ENCODE results near the gene DPY19L3.

The DPY19L3 gene

DNA sequence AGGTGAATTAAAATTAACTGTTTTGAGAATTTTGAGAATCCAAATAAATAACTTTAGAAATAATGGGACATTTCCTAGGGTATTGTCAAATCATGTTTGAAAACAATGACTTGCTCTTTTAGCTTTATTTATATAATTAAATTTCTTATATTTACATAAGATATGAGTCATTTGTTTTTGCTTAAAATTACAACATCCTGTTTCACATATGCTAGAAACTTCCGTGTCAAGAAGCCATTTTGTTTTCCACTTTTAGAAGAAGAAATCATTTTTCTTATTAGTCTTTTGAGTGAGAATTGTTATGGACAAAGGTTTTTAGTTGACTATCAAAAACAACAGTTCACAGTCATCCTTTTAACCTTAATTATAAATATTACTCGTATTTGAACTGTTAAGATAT, 48.2 kb downstream of the DPY19L3 start:
- TF ChIP-seq RAD21 (IDR thresholded peaks at IDR 0.05; ENCODE audit: low read depth) (no peak), YY1 (IDR thresholded peaks at IDR 0.05; ENCODE audit: low read depth) (no peak), CEBPB (IDR thresholded peaks at IDR 0.05) (no peak), FOXM1 (IDR thresholded peaks at IDR 0.05; ENCODE audit: borderline replicate concordance, low read depth) (no peak), TCF12 (IDR thresholded peaks at IDR 0.05; ENCODE audit: low read depth) (no peak), EGR1 (IDR thresholded peaks at IDR 0.05) (no peak), ZBTB7A (IDR thresholded peaks at IDR 0.05; ENCODE audit: low read depth) (no peak), TAF1 (IDR thresholded peaks at IDR 0.05; ENCODE audit: low read depth) (no peak), TEAD4 (IDR thresholded peaks at IDR 0.05) (no peak), NFIC (IDR thresholded peaks at IDR 0.05) (no peak), EP300 (IDR thresholded peaks at IDR 0.05; ENCODE audit: borderline replicate concordance) (no peak), CREB1 (IDR thresholded peaks at IDR 0.05; ENCODE audit: low read depth) (no peak), REST (IDR thresholded peaks at IDR 0.05; ENCODE audit: low read depth) (no peak)
- TF ChIP-seq, protein P1, sequence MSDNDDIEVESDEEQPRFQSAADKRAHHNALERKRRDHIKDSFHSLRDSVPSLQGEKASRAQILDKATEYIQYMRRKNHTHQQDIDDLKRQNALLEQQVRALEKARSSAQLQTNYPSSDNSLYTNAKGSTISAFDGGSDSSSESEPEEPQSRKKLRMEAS (IDR thresholded peaks at IDR 0.05): no peak
- TF ChIP-seq, protein P2, sequence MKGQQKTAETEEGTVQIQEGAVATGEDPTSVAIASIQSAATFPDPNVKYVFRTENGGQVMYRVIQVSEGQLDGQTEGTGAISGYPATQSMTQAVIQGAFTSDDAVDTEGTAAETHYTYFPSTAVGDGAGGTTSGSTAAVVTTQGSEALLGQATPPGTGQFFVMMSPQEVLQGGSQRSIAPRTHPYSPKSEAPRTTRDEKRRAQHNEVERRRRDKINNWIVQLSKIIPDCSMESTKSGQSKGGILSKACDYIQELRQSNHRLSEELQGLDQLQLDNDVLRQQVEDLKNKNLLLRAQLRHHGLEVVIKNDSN (IDR thresholded peaks at IDR 0.05): no peak

DNA sequence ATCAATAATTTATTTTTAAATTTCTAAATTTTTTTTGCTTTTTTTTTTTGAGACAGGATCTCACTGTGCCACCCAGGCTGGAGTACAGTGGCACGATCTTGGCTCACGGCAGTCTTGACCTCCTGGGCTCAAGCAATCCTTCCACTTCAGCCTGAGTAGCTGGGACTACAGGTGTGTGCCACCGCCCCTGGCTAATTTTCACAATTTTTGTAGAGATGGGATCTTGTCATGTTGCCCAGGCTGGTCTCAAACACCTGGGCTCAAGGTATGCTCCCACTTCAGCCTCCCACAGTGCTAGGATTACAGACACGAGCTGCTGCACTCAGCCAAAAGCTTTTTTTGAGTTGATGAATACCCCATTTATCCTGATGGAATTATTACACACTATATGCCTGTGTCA, 50.8 kb downstream of the DPY19L3 start:
- no peak for TF ChIP-seq TEAD4 (IDR thresholded peaks at IDR 0.05)

GRCh38 chr19:32457571-32458158, 52.1 kb downstream of the DPY19L3 start:
- TF ChIP-seq TCF12 (IDR thresholded peaks at IDR 0.05; ENCODE audit: low read depth) (no peak), FOXM1 (IDR thresholded peaks at IDR 0.05; ENCODE audit: borderline replicate concordance, low read depth) (no peak), TEAD4 (IDR thresholded peaks at IDR 0.05) (no peak), CREB1 (IDR thresholded peaks at IDR 0.05; ENCODE audit: low read depth) (no peak), TAF1 (IDR thresholded peaks at IDR 0.05; ENCODE audit: low read depth) (no peak), ZBTB7A (IDR thresholded peaks at IDR 0.05; ENCODE audit: low read depth) (no peak), CEBPB (IDR thresholded peaks at IDR 0.05) (no peak), NFIC (IDR thresholded peaks at IDR 0.05) (no peak), RAD21 (IDR thresholded peaks at IDR 0.05; ENCODE audit: low read depth) (no peak), EGR1 (IDR thresholded peaks at IDR 0.05) (no peak), REST (IDR thresholded peaks at IDR 0.05; ENCODE audit: low read depth) (no peak), EP300 (IDR thresholded peaks at IDR 0.05; ENCODE audit: borderline replicate concordance) (no peak)
- TF ChIP-seq, protein P1 (IDR thresholded peaks at IDR 0.05): no peak
- TF ChIP-seq, protein P2 (IDR thresholded peaks at IDR 0.05): no peak

DNA sequence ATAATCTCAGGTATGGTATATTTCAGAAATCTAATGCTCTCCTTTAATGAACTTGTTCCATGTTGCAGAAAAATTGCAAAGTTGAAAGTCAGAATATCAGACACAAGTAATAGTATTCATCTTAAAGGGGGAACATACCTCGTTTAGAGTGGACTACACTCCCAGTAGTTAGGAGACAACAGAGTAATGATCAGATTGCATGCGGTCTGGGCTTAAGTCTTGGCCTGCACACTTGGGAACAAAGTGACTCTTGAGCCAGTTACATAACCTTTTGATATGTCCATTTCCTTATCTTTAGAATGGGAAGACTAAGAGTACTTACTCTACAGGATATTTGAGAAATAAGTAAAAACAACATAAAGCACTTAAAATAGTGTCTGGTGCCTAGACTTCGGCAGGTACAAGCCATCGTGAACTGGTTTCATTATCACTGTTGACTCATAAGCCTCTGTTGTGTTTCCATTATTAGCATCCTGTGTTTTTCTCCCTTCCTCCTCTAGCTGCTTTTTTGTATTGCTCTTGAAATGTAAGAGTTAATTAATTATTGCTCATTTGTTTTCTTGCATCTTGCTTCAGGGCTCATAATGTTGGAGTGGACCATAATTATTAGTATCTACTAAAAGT, 53.0 kb downstream of the DPY19L3 start:
- no peak for TF ChIP-seq CREB1 (IDR thresholded peaks at IDR 0.05; ENCODE audit: low read depth)
- TF ChIP-seq RAD21 (IDR thresholded peaks at IDR 0.05; ENCODE audit: low read depth): no peak
- no peak for TF ChIP-seq REST (IDR thresholded peaks at IDR 0.05; ENCODE audit: low read depth)
- no peak for TF ChIP-seq TCF12 (IDR thresholded peaks at IDR 0.05; ENCODE audit: low read depth)
- no peak for TF ChIP-seq FOXM1 (IDR thresholded peaks at IDR 0.05; ENCODE audit: borderline replicate concordance, low read depth)
- no peak for TF ChIP-seq ZBTB7A (IDR thresholded peaks at IDR 0.05; ENCODE audit: low read depth)
- TF ChIP-seq, protein P2 (IDR thresholded peaks at IDR 0.05): no peak
- no peak for TF ChIP-seq NFIC (IDR thresholded peaks at IDR 0.05)
- TF ChIP-seq EP300 (IDR thresholded peaks at IDR 0.05; ENCODE audit: borderline replicate concordance): no peak
- no peak for TF ChIP-seq YY1 (IDR thresholded peaks at IDR 0.05; ENCODE audit: low read depth)
- TF ChIP-seq EGR1 (IDR thresholded peaks at IDR 0.05): no peak
- no peak for TF ChIP-seq CEBPB (IDR thresholded peaks at IDR 0.05)
- no peak for TF ChIP-seq TAF1 (IDR thresholded peaks at IDR 0.05; ENCODE audit: low read depth)
- TF ChIP-seq TEAD4 (IDR thresholded peaks at IDR 0.05): no peak
- TF ChIP-seq, protein P1 (IDR thresholded peaks at IDR 0.05): no peak
